A673 (cell line): ENCODE results near the gene KHNYN. TPM values are rescaled to one million over a fixed set of nuclear protein-coding genes. Genes with fewer than 3 reads are reported as not detected.

Experiments
- BruUV-seq: library from RNA; stranded (reverse); fragments of 400-500 nt; replicated peaks from 2 replicates; lab custom pipeline; 2021; lab: Mats Ljungman, UMichigan
- CTCF ChIA-PET: fragments of 300-600 bp; sonication (Branson Sonifier 250); formaldehyde crosslinking; loops from one replicate; lab custom pipeline; 2022; ENCODE audit warnings: antibody characterized with exemption; lab: Charles Lee
- POLR2A ChIA-PET: fragments of 300-600 bp; sonication (Branson Sonifier 250); formaldehyde crosslinking; loops from one replicate; lab custom pipeline; 2022; ENCODE audit warnings: antibody characterized with exemption; ENCODE audit not compliant: low non-redundant PET; lab: Charles Lee
- DNase-seq: peaks from one replicate; pipeline ENCODE4 v3.0.0-alpha.2; 2015; ENCODE audit warnings: low spot score
- H3K27ac ChIP-seq: fragments of 200-600 bp; sonication (generic); 2 replicates; pipeline ENCODE4 v1.5.1; 2016; ENCODE audit warnings: mixed run types, low read depth, mild to moderate bottlenecking, mixed read lengths, antibody characterized with exemption, low read length; ENCODE audit not compliant: poor library complexity, severe bottlenecking
- H3K27me3 ChIP-seq: fragments of 200-600 bp; sonication (generic); replicated peaks from 2 replicates; pipeline ENCODE4 v1.6.1; 2017; ENCODE audit warnings: mixed run types, low read depth, mild to moderate bottlenecking, mixed read lengths, antibody characterized with exemption, low read length; ENCODE audit not compliant: insufficient read depth, poor library complexity
- H3K36me3 ChIP-seq: fragments of 200-600 bp; sonication (generic); 2 replicates; pipeline ENCODE4 v1.6.1; 2016; ENCODE audit warnings: mixed run types, mild to moderate bottlenecking, mixed read lengths, antibody characterized with exemption, low read length; ENCODE audit not compliant: insufficient read depth, poor library complexity, severe bottlenecking
- H3K4me1 ChIP-seq: fragments of 200-600 bp; sonication (generic); 2 replicates; pipeline ENCODE4 v1.6.1; 2017; ENCODE audit warnings: mixed run types, mild to moderate bottlenecking, mixed read lengths, antibody characterized with exemption, low read length; ENCODE audit not compliant: insufficient read depth, poor library complexity, severe bottlenecking
- H3K4me3 ChIP-seq: fragments of 200-600 bp; sonication (generic); 2 replicates; pipeline ENCODE4 v1.5.1; 2016; ENCODE audit warnings: low read depth, mixed run types, mild to moderate bottlenecking, mixed read lengths, low read length; ENCODE audit not compliant: poor library complexity, severe bottlenecking
- H3K9me3 ChIP-seq: fragments of 200-600 bp; sonication (generic); 2 replicates; pipeline ENCODE4 v1.6.1; 2016; ENCODE audit warnings: mixed run types, low read depth, mild to moderate bottlenecking, mixed read lengths, antibody characterized with exemption, low read length; ENCODE audit not compliant: poor library complexity, severe bottlenecking
- EZH2 ChIP-seq: fragments of 200-600 bp; sonication (generic); IDR thresholded peaks from 2 replicates; pipeline ENCODE4 v1.6.1; 2017; ENCODE audit warnings: borderline replicate concordance, low read depth, mild to moderate bottlenecking, mixed read lengths, antibody characterized with exemption, low read length; ENCODE audit not compliant: poor library complexity, severe bottlenecking
- intact Hi-C: fragments of 100-400 bp; cut with micrococcal nuclease; formaldehyde crosslinking; loops from one replicate; pipeline ENCODE4 v1.10.0; 2022; ENCODE audit not compliant: unreplicated experiment
- total RNA-seq: library from RNA; stranded (reverse); gene quantifications from 2 replicates; pipeline ENCODE4 v1.2.3, GENCODE V29; 2021
- TF ChIP-seq, protein P1 (sequence below): fragments of 300-800, 200-600 bp; sonication (generic); conservative IDR thresholded peaks from 2 replicates; pipeline ENCODE4 v1.5.1; 2017; ENCODE audit warnings: low read depth, mild to moderate bottlenecking, antibody characterized with exemption, low read length, moderate library complexity, mixed read lengths

The KHNYN gene
- total RNA-seq, 1 experiment from 2014 or later = 32.7 TPM

DNA sequence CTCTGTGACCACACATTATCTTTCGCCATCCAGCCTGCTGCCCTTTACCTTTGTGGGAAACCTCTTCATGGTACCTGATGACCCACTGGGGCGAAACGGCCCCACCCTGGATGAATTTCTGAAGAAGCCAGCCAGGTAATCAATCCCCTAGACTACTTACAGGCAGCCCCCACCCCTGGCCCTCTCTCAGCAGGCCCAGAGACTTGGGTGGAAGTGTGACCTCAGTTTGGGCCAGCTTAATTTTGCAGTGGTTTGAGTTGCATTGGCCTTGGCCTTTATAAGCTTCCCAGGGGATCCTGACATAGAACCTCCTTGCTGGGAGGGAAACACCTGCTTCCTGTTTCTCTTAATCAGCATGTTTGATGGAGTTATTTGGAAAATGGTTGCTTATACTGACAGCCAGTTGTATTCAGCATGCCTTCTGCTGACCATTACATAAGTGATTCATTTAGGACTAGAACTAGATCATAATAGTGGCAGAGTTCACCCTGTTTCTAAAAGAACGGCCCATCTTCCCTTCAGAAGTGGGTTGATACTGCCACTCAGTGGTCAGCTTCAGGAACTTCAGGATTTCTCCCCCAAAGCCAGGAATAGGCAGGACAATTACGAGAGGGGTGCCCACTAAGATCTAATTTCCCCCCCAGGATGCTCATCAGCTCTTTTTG is 6.7 kb downstream of the KHNYN start:
- ChIA-PET POLR2A (interaction anchor here (0.7 to 0.9 kb wide), 2 partner anchors 23 to 103 kb away, joined by 3 to 4 read pairs; no protein-coding TSS in a partner anchor), CTCF (interaction anchor here (0.6 to 3.6 kb wide), 6 partner anchors 13 to 193 kb away, joined by 3 to 27 read pairs (median 4); partner anchors contain the start of gene TINF2)
- Histone ChIP-seq H3K9me3 (no peaks in the 10 kb centered on the region), H3K27me3 (no peaks in the 10 kb centered on the region), H3K4me1 (peaks cover 19% of the 10 kb centered on the region), H3K36me3 (peaks cover 74% of the 10 kb centered on the region), H3K27ac (peak overlapping the region; percentile 9), H3K4me3 (no peak overlapping the region)
- no TSS peak for BruUV-seq
- peak; percentile 71 for DNase-seq
- intact Hi-C loops = loop anchor here (1.0 to 10.0 kb wide), 2 partner anchors 103 to 422 kb away; no protein-coding TSS in a partner anchor
- TF ChIP-seq, protein P1, sequence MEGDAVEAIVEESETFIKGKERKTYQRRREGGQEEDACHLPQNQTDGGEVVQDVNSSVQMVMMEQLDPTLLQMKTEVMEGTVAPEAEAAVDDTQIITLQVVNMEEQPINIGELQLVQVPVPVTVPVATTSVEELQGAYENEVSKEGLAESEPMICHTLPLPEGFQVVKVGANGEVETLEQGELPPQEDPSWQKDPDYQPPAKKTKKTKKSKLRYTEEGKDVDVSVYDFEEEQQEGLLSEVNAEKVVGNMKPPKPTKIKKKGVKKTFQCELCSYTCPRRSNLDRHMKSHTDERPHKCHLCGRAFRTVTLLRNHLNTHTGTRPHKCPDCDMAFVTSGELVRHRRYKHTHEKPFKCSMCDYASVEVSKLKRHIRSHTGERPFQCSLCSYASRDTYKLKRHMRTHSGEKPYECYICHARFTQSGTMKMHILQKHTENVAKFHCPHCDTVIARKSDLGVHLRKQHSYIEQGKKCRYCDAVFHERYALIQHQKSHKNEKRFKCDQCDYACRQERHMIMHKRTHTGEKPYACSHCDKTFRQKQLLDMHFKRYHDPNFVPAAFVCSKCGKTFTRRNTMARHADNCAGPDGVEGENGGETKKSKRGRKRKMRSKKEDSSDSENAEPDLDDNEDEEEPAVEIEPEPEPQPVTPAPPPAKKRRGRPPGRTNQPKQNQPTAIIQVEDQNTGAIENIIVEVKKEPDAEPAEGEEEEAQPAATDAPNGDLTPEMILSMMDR = peak; percentile 79
- no peak for TF ChIP-seq EZH2

DNA sequence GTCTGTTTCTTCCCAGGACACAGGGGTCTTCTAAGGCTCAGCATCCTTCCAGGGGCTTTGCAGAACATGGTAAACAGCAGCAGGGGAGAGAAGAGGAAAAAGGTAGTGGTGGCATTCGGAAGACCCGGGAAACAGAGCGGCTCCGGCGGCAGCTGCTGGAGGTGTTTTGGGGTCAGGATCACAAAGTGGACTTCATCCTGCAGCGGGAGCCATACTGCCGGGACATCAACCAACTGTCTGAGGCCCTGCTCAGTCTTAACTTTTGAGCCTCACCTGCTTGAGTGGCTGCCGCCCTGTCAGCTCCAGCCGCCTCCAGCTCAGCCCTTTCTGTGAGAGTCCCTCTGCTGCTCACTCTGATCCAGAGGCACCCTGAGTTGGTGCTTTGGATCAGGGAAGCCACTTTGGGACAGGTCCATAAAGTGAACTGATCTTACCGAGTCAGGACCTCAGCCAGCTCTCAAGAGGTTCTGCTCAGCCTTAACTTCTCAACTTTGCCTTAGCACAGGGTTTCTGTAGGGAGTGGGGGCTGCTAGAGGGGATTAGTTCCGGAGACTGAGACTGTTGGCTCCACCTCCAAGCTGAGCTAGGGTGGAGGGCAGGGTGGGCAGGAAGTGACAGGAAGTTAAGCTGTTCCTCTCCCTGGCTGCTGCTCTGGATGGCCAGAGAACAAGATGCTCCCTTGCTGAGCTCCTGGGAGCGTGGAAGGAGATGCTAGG is 7.4 kb downstream of the KHNYN start:
- ChIA-PET POLR2A (interaction anchor here (0.7 to 0.9 kb wide), 2 partner anchors 23 to 104 kb away, joined by 3 to 4 read pairs; no protein-coding TSS in a partner anchor), CTCF (interaction anchor here (1.2 to 3.6 kb wide), 4 partner anchors 104 to 194 kb away, joined by 3 to 27 read pairs (median 6); partner anchors contain the start of gene TINF2)
- peak; percentile 24 for DNase-seq
- Histone ChIP-seq H3K27me3 (no peaks in the 10 kb centered on the region), H3K9me3 (no peaks in the 10 kb centered on the region), H3K27ac (peak overlapping the region; percentile 62), H3K4me3 (no peak overlapping the region), H3K36me3 (peaks cover 71% of the 10 kb centered on the region), H3K4me1 (peaks cover 20% of the 10 kb centered on the region)
- intact Hi-C loops = loop anchor here (10.0 kb wide), 1 partner anchor 422 kb away; no protein-coding TSS in a partner anchor
- TF ChIP-seq EZH2 = no peak
- no TSS peak for BruUV-seq

DNA sequence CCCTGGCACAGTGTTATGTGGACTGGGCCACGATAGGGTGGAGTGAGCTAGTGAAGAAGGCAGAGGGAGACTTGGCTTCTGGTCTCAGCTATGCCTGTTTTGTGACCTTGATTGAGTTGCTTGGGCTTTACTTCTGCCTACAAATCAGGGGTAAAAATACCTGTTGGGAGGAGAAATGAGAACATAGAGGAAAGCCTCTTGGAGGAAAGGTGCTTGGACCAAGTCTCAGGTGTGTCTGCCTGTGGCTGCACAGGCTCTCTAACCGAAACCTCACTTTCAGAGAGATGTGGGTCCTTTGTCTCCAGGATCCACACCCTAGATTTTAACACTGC is 7.9 kb downstream of the KHNYN start:
- Histone ChIP-seq H3K27ac (peak overlapping the region; percentile 62), H3K4me1 (peaks cover 20% of the 10 kb centered on the region), H3K4me3 (no peak overlapping the region), H3K27me3 (no peaks in the 10 kb centered on the region), H3K36me3 (peaks cover 65% of the 10 kb centered on the region), H3K9me3 (no peaks in the 10 kb centered on the region)
- ChIA-PET CTCF (interaction anchor here (1.2 to 3.6 kb wide), 3 partner anchors 105 to 195 kb away, joined by 3 to 27 read pairs (median 6); partner anchors contain the start of gene TINF2), POLR2A (interaction anchor here (0.9 kb wide), 1 partner anchor 104 kb away, joined by 4 read pairs; no protein-coding TSS in a partner anchor)
- BruUV-seq = no TSS peak
- intact Hi-C loops = loop anchor here (10.0 kb wide), 1 partner anchor 423 kb away; no protein-coding TSS in a partner anchor
- no peak for TF ChIP-seq EZH2
- TF ChIP-seq, protein P1 = no peak
- DNase-seq = no peak
